ENCODE data around the gene ADGRF1. TPM values are rescaled to one million over a fixed set of nuclear protein-coding genes. Genes with fewer than 3 reads are reported as not detected.

The ADGRF1 gene
- total RNA-seq, 2 donors from 2014 or later: not detected

DNA sequence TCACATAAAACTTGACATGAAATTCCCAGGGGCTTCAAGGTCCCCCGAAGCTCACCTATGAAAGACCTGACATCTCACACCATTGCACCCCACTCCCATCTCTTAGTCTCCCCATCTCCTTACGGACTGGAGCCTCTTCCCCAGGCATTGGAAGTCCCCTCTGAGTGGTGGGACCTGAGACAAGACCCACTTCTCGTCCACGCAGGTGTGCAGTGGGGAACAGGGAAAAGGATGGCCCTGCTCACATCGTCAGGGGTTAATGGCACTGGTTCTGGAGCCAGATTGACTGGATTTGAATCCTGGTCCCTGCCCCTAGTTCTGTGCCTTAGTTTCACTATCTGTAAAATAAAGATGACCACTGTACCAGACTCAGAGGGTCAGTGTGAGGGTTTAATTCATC, 15.5 kb downstream of the ADGRF1 start:
- H3K27ac ChIP-seq: no peak overlapping the region
- no peak for DNase-seq (ENCODE audit: low spot score)
- TF ChIP-seq, protein P1, sequence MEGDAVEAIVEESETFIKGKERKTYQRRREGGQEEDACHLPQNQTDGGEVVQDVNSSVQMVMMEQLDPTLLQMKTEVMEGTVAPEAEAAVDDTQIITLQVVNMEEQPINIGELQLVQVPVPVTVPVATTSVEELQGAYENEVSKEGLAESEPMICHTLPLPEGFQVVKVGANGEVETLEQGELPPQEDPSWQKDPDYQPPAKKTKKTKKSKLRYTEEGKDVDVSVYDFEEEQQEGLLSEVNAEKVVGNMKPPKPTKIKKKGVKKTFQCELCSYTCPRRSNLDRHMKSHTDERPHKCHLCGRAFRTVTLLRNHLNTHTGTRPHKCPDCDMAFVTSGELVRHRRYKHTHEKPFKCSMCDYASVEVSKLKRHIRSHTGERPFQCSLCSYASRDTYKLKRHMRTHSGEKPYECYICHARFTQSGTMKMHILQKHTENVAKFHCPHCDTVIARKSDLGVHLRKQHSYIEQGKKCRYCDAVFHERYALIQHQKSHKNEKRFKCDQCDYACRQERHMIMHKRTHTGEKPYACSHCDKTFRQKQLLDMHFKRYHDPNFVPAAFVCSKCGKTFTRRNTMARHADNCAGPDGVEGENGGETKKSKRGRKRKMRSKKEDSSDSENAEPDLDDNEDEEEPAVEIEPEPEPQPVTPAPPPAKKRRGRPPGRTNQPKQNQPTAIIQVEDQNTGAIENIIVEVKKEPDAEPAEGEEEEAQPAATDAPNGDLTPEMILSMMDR (IDR thresholded peaks at IDR 0.05): no peak
- no peaks in the 10 kb centered on the region for H3K27me3 ChIP-seq
- H3K9me3 ChIP-seq: no peaks in the 10 kb centered on the region
- H3K4me3 ChIP-seq: no peak overlapping the region
- no peaks in the 10 kb centered on the region for H3K4me1 ChIP-seq
- H3K36me3 ChIP-seq: no peaks in the 10 kb centered on the region

GRCh38 chr6:47023573-47023972, 18.6 kb downstream of the ADGRF1 start:
- Histone ChIP-seq H3K9me3 (no peaks in the 10 kb centered on the region), H3K27me3 (no peaks in the 10 kb centered on the region), H3K36me3 (no peaks in the 10 kb centered on the region), H3K27ac (no peak overlapping the region), H3K4me3 (no peak overlapping the region), H3K4me1 (no peaks in the 10 kb centered on the region)
- TF ChIP-seq, protein P1 (IDR thresholded peaks at IDR 0.05): no peak
- no peak for DNase-seq (ENCODE audit: low spot score)

DNA sequence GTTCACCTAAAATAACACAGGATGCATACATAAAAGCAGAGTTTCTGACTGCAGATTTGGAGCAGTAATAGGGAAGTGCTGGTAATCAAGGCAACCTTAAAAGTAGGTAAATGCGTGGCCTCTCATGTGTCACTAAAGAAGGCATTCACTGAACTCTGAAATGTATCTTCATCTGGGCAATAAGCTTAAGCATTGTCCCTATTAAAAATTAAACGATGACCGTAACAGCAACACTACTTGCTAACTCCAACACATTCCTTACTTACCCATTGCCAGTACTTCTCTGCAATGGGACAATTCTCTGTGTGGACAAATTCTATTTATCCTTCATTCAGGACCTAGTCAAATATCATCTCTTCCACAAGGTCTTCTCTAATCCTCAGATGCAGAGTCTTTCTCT, 19.9 kb downstream of the ADGRF1 start:
- DNase-seq (ENCODE audit: low spot score): no peak
- TF ChIP-seq, protein P1 (IDR thresholded peaks at IDR 0.05): no peak
- Histone ChIP-seq H3K9me3 (no peaks in the 10 kb centered on the region), H3K4me1 (no peaks in the 10 kb centered on the region), H3K4me3 (no peak overlapping the region), H3K27ac (no peak overlapping the region), H3K36me3 (no peaks in the 10 kb centered on the region), H3K27me3 (no peaks in the 10 kb centered on the region)

- DNase-seq (ENCODE audit: low spot score): no peak
- H3K27ac ChIP-seq: no peak overlapping the region
- no peak overlapping the region for H3K4me3 ChIP-seq
- TF ChIP-seq, protein P1 (IDR thresholded peaks at IDR 0.05): no peak
- H3K4me1 ChIP-seq: no peaks in the 10 kb centered on the region
- no peaks in the 10 kb centered on the region for H3K27me3 ChIP-seq
- H3K36me3 ChIP-seq: no peaks in the 10 kb centered on the region
- H3K9me3 ChIP-seq: no peaks in the 10 kb centered on the region
Measured at GRCh38 chr6:47019941-47020340, 22.2 kb downstream of the ADGRF1 start.

DNA sequence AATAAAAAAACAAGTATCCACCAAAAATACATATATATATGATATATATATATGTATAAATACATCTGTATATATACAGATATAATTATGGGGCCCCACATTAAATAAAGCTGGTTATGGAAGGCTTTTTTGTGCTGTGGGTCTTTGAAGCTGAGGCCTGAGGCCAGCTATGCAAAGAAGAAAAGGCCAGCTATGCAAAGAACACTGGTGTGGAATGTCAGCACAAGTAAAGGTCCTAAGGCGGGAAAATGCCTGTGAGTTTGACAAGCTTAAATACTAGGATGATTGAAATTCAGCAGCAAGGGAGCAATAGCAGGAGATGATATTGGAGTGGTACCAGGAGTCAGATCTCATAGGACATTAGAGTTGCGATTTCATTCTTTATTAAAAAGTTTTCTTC, 25.2 kb downstream of the ADGRF1 start:
- Histone ChIP-seq H3K4me1 (no peaks in the 10 kb centered on the region), H3K4me3 (no peak overlapping the region), H3K36me3 (no peaks in the 10 kb centered on the region), H3K27ac (no peak overlapping the region), H3K27me3 (no peaks in the 10 kb centered on the region), H3K9me3 (no peaks in the 10 kb centered on the region)
- no peak for DNase-seq (ENCODE audit: low spot score)
- TF ChIP-seq, protein P1 (IDR thresholded peaks at IDR 0.05): no peak

DNA sequence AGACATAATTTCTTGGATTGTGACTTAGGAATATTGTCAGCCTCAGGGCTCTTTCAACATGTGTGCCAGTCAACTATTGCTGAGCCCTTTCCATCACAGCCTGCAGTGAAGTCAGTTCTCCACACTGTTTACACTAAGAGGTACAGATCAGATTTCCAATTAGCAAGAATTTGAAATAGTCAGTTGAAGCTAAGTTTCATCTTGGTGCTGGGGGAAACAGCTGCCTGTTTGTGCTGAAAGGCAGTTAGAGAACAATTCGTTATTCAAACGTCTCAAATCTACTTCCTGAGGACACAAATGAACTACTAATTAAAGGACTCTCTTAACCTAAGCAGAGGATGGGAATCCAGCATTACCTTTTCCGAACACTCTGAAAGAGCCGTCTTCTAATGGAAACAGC, 25.9 kb downstream of the ADGRF1 start:
- no peaks in the 10 kb centered on the region for H3K27me3 ChIP-seq
- H3K4me1 ChIP-seq: no peaks in the 10 kb centered on the region
- no peak for DNase-seq (ENCODE audit: low spot score)
- H3K9me3 ChIP-seq: no peaks in the 10 kb centered on the region
- TF ChIP-seq, protein P1 (IDR thresholded peaks at IDR 0.05): no peak
- H3K4me3 ChIP-seq: no peak overlapping the region
- H3K27ac ChIP-seq: no peak overlapping the region
- no peaks in the 10 kb centered on the region for H3K36me3 ChIP-seq

Data from right atrium auricular region (tissue), 2 donors.